A549 (cell line): ENCODE data around the gene RIMS4.

ENCODE experiments used
- CEBPB ChIP-seq, 2 experiments: fragments of >200 bp in 1 of 2; sonication (Bioruptor Twin) in 1 of 2; formaldehyde crosslinking in 1 of 2; IDR thresholded peaks; 2 replicates each; pipeline ENCODE4 v1.6.1; 2012 to 2016
- CTCF ChIP-seq: fragments of >200 bp; sonication (Bioruptor Twin); formaldehyde crosslinking; IDR thresholded peaks from 3 replicates; pipeline ENCODE4 v1.5.1; 2016
- ELK1 ChIP-seq: fragments of 150-350 bp; IDR thresholded peaks from 2 replicates; pipeline ENCODE4 v1.6.1; 2014; ENCODE audit warnings: low read depth, mild to moderate bottlenecking, low read length
- EP300 ChIP-seq, 2 experiments: fragments of >200 bp; sonication (Bioruptor Twin); formaldehyde crosslinking; IDR thresholded peaks; 2 replicates in 1 of 2; 3 replicates in 1 of 2; pipeline ENCODE4 v1.6.1; 2016 to 2017
- HMGXB4 ChIP-seq: fragments of 250-450 bp; sonication (Bioruptor Pico); IDR thresholded peaks from 2 replicates; pipeline ENCODE4 v1.5.0; 2021; ENCODE audit warnings: mild to moderate bottlenecking, moderate library complexity, borderline replicate concordance
- JUN ChIP-seq, 2 experiments: fragments of >200 bp; sonication (Bioruptor Twin); formaldehyde crosslinking; IDR thresholded peaks; 2 replicates in 1 of 2; 3 replicates in 1 of 2; pipeline ENCODE4 v1.6.1; 2016 to 2017
- MAFK ChIP-seq: fragments of 450-650 bp; IDR thresholded peaks from 2 replicates; pipeline ENCODE4 v1.6.1; 2014; ENCODE audit not compliant: partially characterized antibody
- MAX ChIP-seq: IDR thresholded peaks from 2 replicates; pipeline ENCODE4 v1.6.1; 2012
- NR3C1 ChIP-seq: fragments of >200 bp; sonication (Bioruptor Twin); formaldehyde crosslinking; IDR thresholded peaks from 3 replicates; pipeline ENCODE4 v1.6.1; 2017
- POLR2A ChIP-seq: IDR thresholded peaks from 2 replicates; pipeline ENCODE4 v1.6.1; 2012; ENCODE audit warnings: mild to moderate bottlenecking, low read length
- RAD21 ChIP-seq, 2 experiments: fragments of >200 bp in 1 of 2; sonication (Bioruptor Twin) in 1 of 2; formaldehyde crosslinking in 1 of 2; IDR thresholded peaks in 1 of 2; conservative IDR thresholded peaks in 1 of 2; 2 replicates in 1 of 2; 3 replicates in 1 of 2; pipeline ENCODE4 v1.6.1; 2012 to 2018; ENCODE audit warnings: inconsistent platforms in 1 of 2
- RNF2 ChIP-seq: fragments of 200-600 bp; sonication (generic); IDR thresholded peaks from 2 replicates; pipeline ENCODE4 v1.6.1; 2016; ENCODE audit warnings: low read depth, mild to moderate bottlenecking, antibody characterized with exemption, moderate library complexity, borderline replicate concordance
- SMC3 ChIP-seq: fragments of >200 bp; sonication (Bioruptor Twin); formaldehyde crosslinking; IDR thresholded peaks from 3 replicates; pipeline ENCODE4 v1.6.1; 2018; ENCODE audit warnings: inconsistent platforms

GRCh38 chr20:44743916-44744655, 66.3 kb downstream of the RIMS4 start:
- no peak for TF ChIP-seq CTCF
- no peak for TF ChIP-seq POLR2A
- TF ChIP-seq EP300 (IDR thresholded peaks at IDR 0.05): no peak
- no peak for TF ChIP-seq RAD21 (conservative IDR thresholded peaks at IDR 0.05 in 1 of 2, IDR thresholded peaks at IDR 0.05 in 1 of 2)
- no peak for TF ChIP-seq MAX
- no peak for TF ChIP-seq SMC3
- no peak for TF ChIP-seq HMGXB4
- TF ChIP-seq JUN (IDR thresholded peaks at IDR 0.05): no peak
- no peak for TF ChIP-seq ELK1
- no peak for TF ChIP-seq NR3C1
- no peak for TF ChIP-seq CEBPB (IDR thresholded peaks at IDR 0.05)
- TF ChIP-seq RNF2: no peak
- no peak for TF ChIP-seq MAFK
